ENCODE measurements around the gene HOXB5.

The HOXB5 gene

GRCh38 chr17:48571024-48571818 lies 22.4 kb downstream of the HOXB5 start:
- H3K27ac ChIP-seq: no peak overlapping the region
- DNase-seq (ENCODE audit: low spot score): no peak
- TF ChIP-seq, protein P1, sequence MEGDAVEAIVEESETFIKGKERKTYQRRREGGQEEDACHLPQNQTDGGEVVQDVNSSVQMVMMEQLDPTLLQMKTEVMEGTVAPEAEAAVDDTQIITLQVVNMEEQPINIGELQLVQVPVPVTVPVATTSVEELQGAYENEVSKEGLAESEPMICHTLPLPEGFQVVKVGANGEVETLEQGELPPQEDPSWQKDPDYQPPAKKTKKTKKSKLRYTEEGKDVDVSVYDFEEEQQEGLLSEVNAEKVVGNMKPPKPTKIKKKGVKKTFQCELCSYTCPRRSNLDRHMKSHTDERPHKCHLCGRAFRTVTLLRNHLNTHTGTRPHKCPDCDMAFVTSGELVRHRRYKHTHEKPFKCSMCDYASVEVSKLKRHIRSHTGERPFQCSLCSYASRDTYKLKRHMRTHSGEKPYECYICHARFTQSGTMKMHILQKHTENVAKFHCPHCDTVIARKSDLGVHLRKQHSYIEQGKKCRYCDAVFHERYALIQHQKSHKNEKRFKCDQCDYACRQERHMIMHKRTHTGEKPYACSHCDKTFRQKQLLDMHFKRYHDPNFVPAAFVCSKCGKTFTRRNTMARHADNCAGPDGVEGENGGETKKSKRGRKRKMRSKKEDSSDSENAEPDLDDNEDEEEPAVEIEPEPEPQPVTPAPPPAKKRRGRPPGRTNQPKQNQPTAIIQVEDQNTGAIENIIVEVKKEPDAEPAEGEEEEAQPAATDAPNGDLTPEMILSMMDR (conservative IDR thresholded peaks at IDR 0.05; ENCODE audit: low read depth): no peak
- CTCF ChIA-PET: no interaction called here
- POLR2A ChIA-PET (ENCODE audit: low non-redundant PET): no interaction called here

DNA sequence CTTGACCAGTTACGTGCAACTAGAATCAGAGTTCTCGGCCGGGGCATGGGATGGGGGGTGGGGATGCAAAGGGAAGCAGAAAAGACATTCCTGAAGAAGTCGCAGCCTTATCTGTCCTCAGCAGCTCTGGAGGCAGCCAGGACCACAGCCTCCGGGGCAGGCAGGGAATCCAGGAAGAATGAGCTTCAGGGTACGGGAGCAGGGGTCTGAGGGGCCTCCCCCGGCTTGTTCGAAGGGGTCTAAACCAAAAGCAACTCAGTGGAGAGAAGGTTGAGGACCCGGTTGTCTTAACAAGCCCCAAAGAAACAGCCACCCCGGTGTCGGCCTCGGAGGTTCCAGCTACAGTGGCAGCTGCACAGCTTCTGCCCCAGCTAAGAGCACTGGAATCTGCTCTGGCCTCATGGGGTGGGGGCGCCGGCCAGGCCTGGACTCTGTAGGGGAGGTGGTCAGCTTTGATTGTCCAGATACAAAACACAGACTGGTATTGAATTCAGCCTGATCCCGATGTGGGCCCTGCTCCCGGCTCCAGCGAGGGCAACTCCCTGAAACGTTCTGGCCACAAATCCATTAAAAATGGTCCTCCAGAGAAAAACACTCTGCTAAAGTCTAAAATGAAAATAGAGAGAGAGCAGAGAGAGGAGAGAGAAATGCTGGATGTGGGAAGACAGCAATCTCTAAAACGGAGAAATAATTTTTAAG lies 23.1 kb downstream of the HOXB5 start:
- ChIA-PET CTCF (no interaction called here), POLR2A (ENCODE audit: low non-redundant PET) (no interaction called here)
- DNase-seq (ENCODE audit: low spot score): no peak
- TF ChIP-seq, protein P1 (conservative IDR thresholded peaks at IDR 0.05; ENCODE audit: low read depth): no peak
- H3K27ac ChIP-seq: no peak overlapping the region

GRCh38 chr17:48569674-48570324 lies 23.8 kb downstream of the HOXB5 start:
- TF ChIP-seq, protein P1 (conservative IDR thresholded peaks at IDR 0.05; ENCODE audit: low read depth): no peak
- POLR2A ChIA-PET (ENCODE audit: low non-redundant PET): no interaction called here
- CTCF ChIA-PET: no interaction called here
- H3K27ac ChIP-seq: no peak overlapping the region
- DNase-seq (ENCODE audit: low spot score): no peak

- ChIA-PET POLR2A (ENCODE audit: low non-redundant PET) (no interaction called here), CTCF (no interaction called here)
- TF ChIP-seq, protein P1 (conservative IDR thresholded peaks at IDR 0.05; ENCODE audit: low read depth): no peak
- H3K27ac ChIP-seq: no peak overlapping the region
- no peak for DNase-seq (ENCODE audit: low spot score)
These were observed 24.4 kb downstream of the HOXB5 start for GRCh38 chr17:48569240-48569582.

- POLR2A ChIA-PET (ENCODE audit: low non-redundant PET): no interaction called here
- H3K27ac ChIP-seq: no peak overlapping the region
- TF ChIP-seq, protein P1 (conservative IDR thresholded peaks at IDR 0.05; ENCODE audit: low read depth): no peak
- no peak for DNase-seq (ENCODE audit: low spot score)
- CTCF ChIA-PET: no interaction called here
These were observed 24.9 kb downstream of the HOXB5 start for GRCh38 chr17:48568499-48569239.

Measured in RWPE1 (cell line).